Endodermal cell (in vitro differentiated cells): Measurements from ENCODE around the gene SBF2. TPM values are rescaled to one million over a fixed set of nuclear protein-coding genes. Genes with fewer than 3 reads are reported as not detected.
"Not testable (repeated sequence)": the region's sequence is repeated elsewhere in the genome, so short reads cannot be mapped to it uniquely, and the experiment has no call there.

Experiments used
- DNase-seq: peaks from one replicate; pipeline ENCODE4 v3.0.0-alpha.2; 2017
- H3K27ac ChIP-seq: 2 replicates; pipeline ENCODE4 v1.5.1; 2013; ENCODE audit warnings: mild to moderate bottlenecking, low read depth, low read length, moderate library complexity
- H3K27me3 ChIP-seq: 2 replicates; pipeline ENCODE4 v1.6.1; 2013; ENCODE audit warnings: mild to moderate bottlenecking, low read length, moderate library complexity; ENCODE audit not compliant: insufficient read depth, control insufficient read depth, poor library complexity, severe bottlenecking
- H3K36me3 ChIP-seq: 2 replicates; pipeline ENCODE4 v1.7.0; 2013; ENCODE audit warnings: mild to moderate bottlenecking, low read length, moderate library complexity; ENCODE audit not compliant: control insufficient read depth, insufficient read depth
- H3K4me1 ChIP-seq: one replicate; pipeline ENCODE4 v1.7.0; 2013; ENCODE audit warnings: low read length; ENCODE audit not compliant: control insufficient read depth, insufficient read depth
- H3K4me3 ChIP-seq: 2 replicates; pipeline ENCODE4 v1.5.1; 2013; ENCODE audit warnings: mild to moderate bottlenecking, low read length, moderate library complexity
- H3K9ac ChIP-seq: 2 replicates; pipeline ENCODE4 v1.6.1; 2013; ENCODE audit warnings: mild to moderate bottlenecking, low read length, moderate library complexity; ENCODE audit not compliant: poor library complexity, severe bottlenecking; ENCODE audit errors: extremely low read depth
- H3K9me3 ChIP-seq: 2 replicates; pipeline ENCODE4 v1.6.1; 2013; ENCODE audit warnings: mild to moderate bottlenecking, low read length, moderate library complexity; ENCODE audit not compliant: control insufficient read depth
- H3K27ac Mint-ChIP-seq: 2 replicates; pipeline ENCODE4 v1.8.0; 2020; ENCODE audit warnings: mixed read lengths
- H3K27me3 Mint-ChIP-seq: 2 replicates; pipeline ENCODE4 v1.8.0; 2021; ENCODE audit warnings: mild to moderate bottlenecking, mixed read lengths; ENCODE audit not compliant: insufficient read depth
- H3K36me3 Mint-ChIP-seq: 2 replicates; pipeline ENCODE4 v1.8.0; 2020; ENCODE audit warnings: low read depth, mixed read lengths
- H3K4me1 Mint-ChIP-seq: 2 replicates; pipeline ENCODE4 v1.8.0; 2020; ENCODE audit warnings: mixed read lengths
- H3K4me3 Mint-ChIP-seq: 2 replicates; pipeline ENCODE4 v1.8.0; 2020; ENCODE audit warnings: mild to moderate bottlenecking, moderate library complexity, mixed read lengths
- H3K9me3 Mint-ChIP-seq: 2 replicates; pipeline ENCODE4 v1.8.0; 2020; ENCODE audit warnings: mild to moderate bottlenecking, mixed read lengths
- CTCF ChIP-seq: fragments of 200-600 bp; sonication (generic); conservative IDR thresholded peaks from 2 replicates; pipeline ENCODE4 v1.5.0; 2021; ENCODE audit warnings: antibody characterized with exemption, mild to moderate bottlenecking
- WGBS, 2 experiments: methylation state at CpG; one replicate each; pipeline versions ENCODE4 v1.1.5 to v1.1.7; 2013; ENCODE audit warnings: missing lambda C conversion rate in 2 of 2, mixed read lengths in 1 of 2; ENCODE audit not compliant: insufficient coverage in 1 of 2, insufficient read length in 1 of 2; 5-methylcytosine and 5-hydroxymethylcytosine counted together
- total RNA-seq, 2 donors: library from RNA; stranded (reverse); fragmentation: NEBNext Ultra II Directional in 1 of 2; extraction: Animal tissue kit (Norgen Biotek cat#: 25700) in 1 of 2; gene quantifications; 2 replicates in 1 of 2; 3 replicates in 1 of 2; pipeline ENCODE4 v1.2.1, GENCODE V29; 2021

Gene SBF2
- total RNA-seq, 2 donors from 2014 or later, result 27.1 to 32.5 TPM

- Mint-ChIP-seq H3K9me3 (peaks cover 61% of the 10 kb centered on the region), H3K36me3 (peaks cover 50% of the 10 kb centered on the region)
- no peak overlapping the region for H3K27ac ChIP-seq
Observed at GRCh38 chr11:10233581-10233980, 60.4 kb downstream of the SBF2 start.

GRCh38 chr11:10232756-10233155, 61.3 kb downstream of the SBF2 start:
- Mint-ChIP-seq H3K4me1 (no peaks in the 10 kb centered on the region), H3K4me3 (no peak overlapping the region), H3K27me3 (no peaks in the 10 kb centered on the region), H3K36me3 (peaks cover 48% of the 10 kb centered on the region), H3K9me3 (peaks cover 67% of the 10 kb centered on the region), H3K27ac (no peak overlapping the region)
- H3K36me3 ChIP-seq, result peaks cover 4% of the 10 kb centered on the region
- peaks cover 36% of the 10 kb centered on the region for H3K9me3 ChIP-seq
- no peak overlapping the region for H3K27ac ChIP-seq
- no peak for TF ChIP-seq CTCF
- H3K27me3 ChIP-seq, result no peaks in the 10 kb centered on the region
- no peak overlapping the region for H3K9ac ChIP-seq
- H3K4me1 ChIP-seq, result no peaks in the 10 kb centered on the region
- 91 to 100% methylated on average over 1 of the region's 1 CpG for WGBS, 2 experiments
- no peak for DNase-seq
- H3K4me3 ChIP-seq, result peak overlapping the region; percentile 32

More at GRCh38 chr11:10233581-10233980, 60.4 kb downstream of the SBF2 start:
- Histone ChIP-seq H3K9ac (no peak overlapping the region), H3K36me3 (peaks cover 4% of the 10 kb centered on the region), H3K4me3 (no peak overlapping the region), H3K27me3 (no peaks in the 10 kb centered on the region), H3K9me3 (peaks cover 36% of the 10 kb centered on the region), H3K4me1 (no peaks in the 10 kb centered on the region)
- DNase-seq, result no peak
- Mint-ChIP-seq H3K27ac (no peak overlapping the region), H3K27me3 (no peaks in the 10 kb centered on the region), H3K4me3 (no peak overlapping the region), H3K4me1 (no peaks in the 10 kb centered on the region)
- 83 to 84% methylated on average over 2 of the region's 2 CpGs for WGBS, 2 experiments
- TF ChIP-seq CTCF, result no peak

GRCh38 chr11:10231803-10232202, 62.2 kb downstream of the SBF2 start:
- peaks cover 69% of the 10 kb centered on the region for H3K9me3 Mint-ChIP-seq
- H3K36me3 ChIP-seq, H3K4me1 ChIP-seq, H3K9ac ChIP-seq, DNase-seq, H3K4me3 Mint-ChIP-seq, H3K27me3 Mint-ChIP-seq, H3K27ac ChIP-seq, H3K27ac Mint-ChIP-seq, H3K4me1 Mint-ChIP-seq, H3K4me3 ChIP-seq, H3K27me3 ChIP-seq: not testable (repeated sequence)
- H3K9me3 ChIP-seq, result peaks cover 36% of the 10 kb centered on the region
- WGBS, 2 experiments, result 89 to 98% methylated on average over 2 to 12 of the region's 13 CpGs
- peaks cover 44% of the 10 kb centered on the region for H3K36me3 Mint-ChIP-seq

- Mint-ChIP-seq H3K27ac (no peak overlapping the region), H3K27me3 (no peaks in the 10 kb centered on the region), H3K4me3 (no peak overlapping the region), H3K4me1 (no peaks in the 10 kb centered on the region), H3K36me3 (peaks cover 11% of the 10 kb centered on the region), H3K9me3 (peaks cover 24% of the 10 kb centered on the region)
- no peak overlapping the region for H3K9ac ChIP-seq
- H3K36me3 ChIP-seq, result no peaks in the 10 kb centered on the region
- H3K9me3 ChIP-seq, result peaks cover 2% of the 10 kb centered on the region
- no peaks in the 10 kb centered on the region for H3K27me3 ChIP-seq
- 0% methylated on average over 1 of the region's 2 CpGs for WGBS, 2 experiments
- DNase-seq, result no peak
- no peak overlapping the region for H3K27ac ChIP-seq
- no peak for TF ChIP-seq CTCF
- no peak overlapping the region for H3K4me3 ChIP-seq
- no peaks in the 10 kb centered on the region for H3K4me1 ChIP-seq
Observed at GRCh38 chr11:10225553-10225952, 68.5 kb downstream of the SBF2 start.
